HEK293 (cell line): Measurements from ENCODE around the gene GBF1.
A peak's percentile ranks its signal among the peaks of the same experiment; 100 is the strongest.

Experiments
- CTCF ChIA-PET: fragments of 350-600 bp; formaldehyde crosslinking; extraction: SDS; loops from one replicate; lab custom pipeline; 2021; ENCODE audit warnings: antibody characterized with exemption; lab: Yijun Ruan, JAX
- POLR2A ChIA-PET: fragments of 300-600 bp; formaldehyde crosslinking; extraction: SDS; loops from one replicate; lab custom pipeline; 2020; ENCODE audit warnings: antibody characterized with exemption, inconsistent platforms; lab: Yijun Ruan, JAX
- H3K27ac ChIP-seq: fragments of 200-500 bp; sonication (Bioruptor generic); 2 replicates; pipeline ENCODE4 v1.5.1; 2014; ENCODE audit warnings: low read depth, low read length, control low read depth, inconsistent platforms; ENCODE audit errors: extremely low read depth
- H3K36me3 ChIP-seq, 2 experiments: fragments of 200-500 bp in 1 of 2; sonication (Bioruptor generic) in 1 of 2; 1 replicate in 1 of 2; 2 replicates in 1 of 2; pipeline ENCODE4 v1.5.1; 2014 to 2017; ENCODE audit warnings: inconsistent platforms in 2 of 2, low read length in 2 of 2; ENCODE audit not compliant: control insufficient read depth in 2 of 2, insufficient read depth in 1 of 2
- H3K4me1 ChIP-seq: fragments of 200-500 bp; sonication (Bioruptor generic); 2 replicates; pipeline ENCODE4 v1.5.1; 2014; ENCODE audit warnings: mild to moderate bottlenecking, low read length, inconsistent platforms; ENCODE audit not compliant: control insufficient read depth, insufficient read depth
- H3K4me3 ChIP-seq: 2 replicates; pipeline ENCODE4 v1.5.1; 2011; ENCODE audit warnings: low read depth, mild to moderate bottlenecking, control low read depth, low read length, moderate library complexity
- H3K9me3 ChIP-seq: fragments of 200-500 bp; sonication (Bioruptor generic); 2 replicates; pipeline ENCODE4 v1.5.1; 2014; ENCODE audit warnings: low read depth, low read length, inconsistent platforms; ENCODE audit not compliant: control insufficient read depth, insufficient read depth
- GLI2 ChIP-seq: fragments of 450-650 bp; formaldehyde crosslinking; IDR thresholded peaks from 2 replicates; pipeline ENCODE4; 2017; ENCODE audit warnings: missing biosample characterization, missing genetic modification characterization, low read depth, borderline replicate concordance
- KLF16 ChIP-seq: fragments of 450-650 bp; formaldehyde crosslinking; IDR thresholded peaks from 2 replicates; pipeline ENCODE4 v1.5.1; 2017; ENCODE audit warnings: missing biosample characterization, missing genetic modification characterization
- PRDM1 ChIP-seq: fragments of 450-650 bp; formaldehyde crosslinking; IDR thresholded peaks from 2 replicates; pipeline ENCODE4; 2016; ENCODE audit warnings: missing biosample characterization, missing genetic modification characterization
- TRIM28 ChIP-seq: IDR thresholded peaks from 2 replicates; pipeline ENCODE4 v1.6.1; 2011; ENCODE audit warnings: low read length, control low read depth, borderline replicate concordance
- ZBTB20 ChIP-seq: fragments of 450-650 bp; formaldehyde crosslinking; IDR thresholded peaks from 2 replicates; pipeline ENCODE4 v1.5.1; 2016; ENCODE audit warnings: missing biosample characterization, missing genetic modification characterization
- ZBTB7A ChIP-seq: fragments of 450-650 bp; formaldehyde crosslinking; IDR thresholded peaks from 2 replicates; pipeline ENCODE4 v1.5.1; 2016; ENCODE audit warnings: low read depth, missing biosample characterization, missing genetic modification characterization
- ZNF10 ChIP-seq: fragments of 450-650 bp; formaldehyde crosslinking; IDR thresholded peaks from 2 replicates; pipeline ENCODE4 v1.5.1; 2017; ENCODE audit warnings: missing biosample characterization, missing genetic modification characterization
- ZNF146 ChIP-seq: fragments of 450-650 bp; formaldehyde crosslinking; IDR thresholded peaks from 2 replicates; pipeline ENCODE4 v1.5.1; 2016; ENCODE audit warnings: missing biosample characterization, missing genetic modification characterization
- ZNF16 ChIP-seq: fragments of 450-650 bp; formaldehyde crosslinking; IDR thresholded peaks from 2 replicates; pipeline ENCODE4 v1.5.1; 2016; ENCODE audit warnings: low read depth, missing biosample characterization, missing genetic modification characterization
- ZNF211 ChIP-seq: fragments of 450-650 bp; formaldehyde crosslinking; IDR thresholded peaks from 2 replicates; pipeline ENCODE4 v1.5.1; 2016; ENCODE audit warnings: low read depth, missing biosample characterization, missing genetic modification characterization
- ZNF223 ChIP-seq: fragments of 450-650 bp; formaldehyde crosslinking; IDR thresholded peaks from 2 replicates; pipeline ENCODE4 v1.5.1; 2016; ENCODE audit warnings: missing biosample characterization, missing genetic modification characterization
- ZNF24 ChIP-seq: fragments of 450-650 bp; formaldehyde crosslinking; IDR thresholded peaks from 2 replicates; pipeline ENCODE4 v1.5.1; 2016; ENCODE audit warnings: missing biosample characterization, missing genetic modification characterization
- ZNF302 ChIP-seq: fragments of 450-650 bp; formaldehyde crosslinking; IDR thresholded peaks from 2 replicates; pipeline ENCODE4 v1.5.1; 2016; ENCODE audit warnings: missing biosample characterization, missing genetic modification characterization, low read depth
- ZNF354C ChIP-seq: fragments of 450-650 bp; formaldehyde crosslinking; IDR thresholded peaks from 2 replicates; pipeline ENCODE4 v1.5.1; 2016; ENCODE audit warnings: missing biosample characterization, missing genetic modification characterization, low read depth, borderline replicate concordance
- ZNF501 ChIP-seq: fragments of 450-650 bp; formaldehyde crosslinking; IDR thresholded peaks from 2 replicates; pipeline ENCODE4 v1.5.1; 2016; ENCODE audit warnings: missing biosample characterization, missing genetic modification characterization
- ZNF555 ChIP-seq: fragments of 450-650 bp; formaldehyde crosslinking; conservative IDR thresholded peaks from 2 replicates; pipeline ENCODE4 v1.5.1; 2017; ENCODE audit warnings: missing biosample characterization, mild to moderate bottlenecking, missing genetic modification characterization, inconsistent platforms
- ZNF626 ChIP-seq: fragments of 450-650 bp; sonication (Bioruptor Pico); formaldehyde crosslinking; IDR thresholded peaks from 2 replicates; pipeline ENCODE4 v1.5.1; 2018; ENCODE audit warnings: missing biosample characterization, missing genetic modification characterization, inconsistent platforms
- ZNF707 ChIP-seq: fragments of 450-650 bp; formaldehyde crosslinking; IDR thresholded peaks from 2 replicates; pipeline ENCODE4 v1.5.1; 2016; ENCODE audit warnings: missing biosample characterization, missing genetic modification characterization
- ZNF76 ChIP-seq: fragments of 450-650 bp; formaldehyde crosslinking; IDR thresholded peaks from 2 replicates; pipeline ENCODE4; 2016; ENCODE audit warnings: low read depth, missing biosample characterization, missing genetic modification characterization, borderline replicate concordance
- TF ChIP-seq, protein P1 (sequence below): fragments of 450-650 bp; formaldehyde crosslinking; IDR thresholded peaks from 2 replicates; pipeline ENCODE4 v1.5.1; 2016; ENCODE audit warnings: missing biosample characterization, missing genetic modification characterization
- TF ChIP-seq, protein P2 (sequence below): fragments of 450-650 bp; formaldehyde crosslinking; IDR thresholded peaks from 2 replicates; pipeline ENCODE4 v1.5.1; 2016; ENCODE audit warnings: missing biosample characterization, missing genetic modification characterization, borderline replicate concordance

The GBF1 gene

DNA sequence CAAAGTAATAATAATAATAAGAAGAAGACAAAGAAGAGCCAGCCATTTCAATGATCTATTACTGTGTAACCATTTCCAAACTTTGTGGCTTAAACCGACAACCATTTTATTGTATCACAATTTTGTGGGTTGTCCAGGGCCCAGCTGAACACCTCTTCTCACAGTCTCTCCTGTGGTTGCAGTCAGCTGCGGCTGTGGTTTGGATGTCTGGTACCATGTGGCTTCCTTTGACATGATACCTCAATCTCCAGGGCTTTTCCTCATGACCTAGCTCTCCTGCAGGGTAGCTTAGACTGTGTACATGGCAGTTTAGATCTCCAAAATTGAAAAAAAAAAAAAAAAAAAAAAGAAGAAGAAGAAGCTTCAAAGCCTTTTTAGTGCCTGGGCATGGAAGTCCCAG is 77.6 kb downstream of the GBF1 start:
- Histone ChIP-seq H3K27ac (no peak overlapping the region), H3K36me3 (no peaks in the 10 kb centered on the region; a peak in 1 of 3 replicates), H3K4me1 (peaks cover 8% of the 10 kb centered on the region; the same call in 1 of the 2 replicates), H3K4me3 (no peak overlapping the region), H3K9me3 (no peaks in the 10 kb centered on the region)
- ChIA-PET CTCF (interaction anchor here (0.6 to 1.4 kb wide), 4 partner anchors 10 to 71 kb away, joined by 3 to 7 read pairs (median 4); no protein-coding TSS in a partner anchor), POLR2A (no interaction called here)
- TF ChIP-seq ZNF354C (no peak), ZNF223 (tag by site-specific recombination) (no peak), ZNF302 (tag by site-specific recombination) (no peak), ZNF16 (tag by site-specific recombination) (no peak), GLI2 (tag by site-specific recombination) (no peak), TRIM28 (no peak), ZNF10 (tag by site-specific recombination) (no peak), ZNF626 (tag by site-specific recombination) (no peak), KLF16 (no peak), ZNF24 (no peak), ZBTB7A (tag by site-specific recombination) (no peak), ZBTB20 (tag by site-specific recombination) (no peak), ZNF707 (tag by site-specific recombination) (no peak), ZNF555 (no peak)
- TF ChIP-seq, protein P1, sequence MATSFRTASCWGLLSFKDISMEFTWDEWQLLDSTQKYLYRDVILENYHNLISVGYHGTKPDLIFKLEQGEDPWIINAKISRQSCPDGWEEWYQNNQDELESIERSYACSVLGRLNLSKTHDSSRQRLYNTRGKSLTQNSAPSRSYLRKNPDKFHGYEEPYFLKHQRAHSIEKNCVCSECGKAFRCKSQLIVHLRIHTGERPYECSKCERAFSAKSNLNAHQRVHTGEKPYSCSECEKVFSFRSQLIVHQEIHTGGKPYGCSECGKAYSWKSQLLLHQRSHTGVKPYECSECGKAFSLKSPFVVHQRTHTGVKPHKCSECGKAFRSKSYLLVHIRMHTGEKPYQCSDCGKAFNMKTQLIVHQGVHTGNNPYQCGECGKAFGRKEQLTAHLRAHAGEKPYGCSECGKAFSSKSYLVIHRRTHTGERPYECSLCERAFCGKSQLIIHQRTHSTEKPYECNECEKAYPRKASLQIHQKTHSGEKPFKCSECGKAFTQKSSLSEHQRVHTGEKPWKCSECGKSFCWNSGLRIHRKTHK (tag by site-specific recombination) = no peak

DNA sequence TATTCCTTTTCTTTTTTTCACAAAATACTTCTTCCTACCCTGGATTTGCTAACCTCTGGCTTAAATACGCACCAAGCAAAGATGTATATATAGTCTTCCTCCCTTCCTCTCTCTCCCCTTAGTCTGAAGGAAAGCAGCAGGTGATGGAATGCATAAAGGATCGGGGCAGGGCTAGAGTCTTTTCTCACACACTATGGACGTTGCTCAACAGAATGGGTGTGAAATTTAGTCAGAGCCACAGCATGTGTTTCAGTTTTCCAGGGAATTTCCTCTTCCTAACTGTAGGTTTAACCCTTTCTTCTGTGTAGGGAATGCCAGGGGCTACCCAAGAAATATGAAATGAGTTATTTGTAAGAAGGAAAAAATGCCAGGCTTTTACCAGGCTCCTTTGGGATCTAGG is 78.7 kb downstream of the GBF1 start:
- Histone ChIP-seq H3K4me3 (no peak overlapping the region), H3K4me1 (peaks cover 8% of the 10 kb centered on the region; the same call in 1 of the 2 replicates), H3K27ac (no peak overlapping the region), H3K36me3 (no peaks in the 10 kb centered on the region; a peak in 1 of 3 replicates), H3K9me3 (no peaks in the 10 kb centered on the region)
- ChIA-PET CTCF (no interaction called here), POLR2A (no interaction called here)
- no peak for TF ChIP-seq ZNF501 (tag by site-specific recombination)
- TF ChIP-seq ZNF24 = no peak
- TF ChIP-seq ZNF76 (tag by site-specific recombination) = no peak
- peak; percentile 59; the same call in 1 of the 2 replicates for TF ChIP-seq ZNF10 (tag by site-specific recombination)
- no peak for TF ChIP-seq ZNF211 (tag by site-specific recombination)
- TF ChIP-seq ZNF146 (tag by site-specific recombination) = no peak
- peak; percentile 3; the same call in 1 of the 2 replicates for TF ChIP-seq PRDM1 (tag by site-specific recombination)
- TF ChIP-seq, protein P2, sequence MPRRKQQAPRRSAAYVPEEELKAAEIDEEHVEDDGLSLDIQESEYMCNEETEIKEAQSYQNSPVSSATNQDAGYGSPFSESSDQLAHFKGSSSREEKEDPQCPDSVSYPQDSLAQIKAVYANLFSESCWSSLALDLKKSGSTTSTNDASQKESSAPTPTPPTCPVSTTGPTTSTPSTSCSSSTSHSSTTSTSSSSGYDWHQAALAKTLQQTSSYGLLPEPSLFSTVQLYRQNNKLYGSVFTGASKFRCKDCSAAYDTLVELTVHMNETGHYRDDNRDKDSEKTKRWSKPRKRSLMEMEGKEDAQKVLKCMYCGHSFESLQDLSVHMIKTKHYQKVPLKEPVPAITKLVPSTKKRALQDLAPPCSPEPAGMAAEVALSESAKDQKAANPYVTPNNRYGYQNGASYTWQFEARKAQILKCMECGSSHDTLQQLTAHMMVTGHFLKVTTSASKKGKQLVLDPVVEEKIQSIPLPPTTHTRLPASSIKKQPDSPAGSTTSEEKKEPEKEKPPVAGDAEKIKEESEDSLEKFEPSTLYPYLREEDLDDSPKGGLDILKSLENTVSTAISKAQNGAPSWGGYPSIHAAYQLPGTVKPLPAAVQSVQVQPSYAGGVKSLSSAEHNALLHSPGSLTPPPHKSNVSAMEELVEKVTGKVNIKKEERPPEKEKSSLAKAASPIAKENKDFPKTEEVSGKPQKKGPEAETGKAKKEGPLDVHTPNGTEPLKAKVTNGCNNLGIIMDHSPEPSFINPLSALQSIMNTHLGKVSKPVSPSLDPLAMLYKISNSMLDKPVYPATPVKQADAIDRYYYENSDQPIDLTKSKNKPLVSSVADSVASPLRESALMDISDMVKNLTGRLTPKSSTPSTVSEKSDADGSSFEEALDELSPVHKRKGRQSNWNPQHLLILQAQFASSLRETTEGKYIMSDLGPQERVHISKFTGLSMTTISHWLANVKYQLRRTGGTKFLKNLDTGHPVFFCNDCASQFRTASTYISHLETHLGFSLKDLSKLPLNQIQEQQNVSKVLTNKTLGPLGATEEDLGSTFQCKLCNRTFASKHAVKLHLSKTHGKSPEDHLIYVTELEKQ (tag by site-specific recombination) = no peak
